HL-60 (cell line): Measurements from ENCODE around the gene CIB4.

Experiments used
- DNase-seq, 2 experiments: peaks; one replicate each; pipeline ENCODE4 v3.0.0-alpha.2; 2010 to 2020; ENCODE audit warnings: low read depth in 1 of 2, low spot score in 1 of 2
- H3K27ac ChIP-seq: fragments of 250-450 bp; sonication (Bioruptor Pico); replicated peaks from 2 replicates; pipeline ENCODE4 v1.5.1; 2020; ENCODE audit warnings: mild to moderate bottlenecking, moderate library complexity
- H3K27me3 ChIP-seq: fragments of 250-450 bp; sonication (Bioruptor Pico); 2 replicates; pipeline ENCODE4 v1.5.1; 2021; ENCODE audit warnings: mild to moderate bottlenecking, moderate library complexity; ENCODE audit not compliant: insufficient read depth, poor library complexity, severe bottlenecking
- H3K4me3 ChIP-seq: replicated peaks from 2 replicates; pipeline ENCODE4 v1.5.1; 2011; ENCODE audit warnings: mild to moderate bottlenecking, control low read depth, low read length; ENCODE audit not compliant: insufficient read depth
- GABPA ChIP-seq: IDR thresholded peaks from 2 replicates; pipeline ENCODE4 v1.6.1; 2012; ENCODE audit warnings: low read depth
- POLR2AphosphoS5 ChIP-seq: IDR thresholded peaks from 2 replicates; pipeline ENCODE4 v1.6.1; 2012; ENCODE audit warnings: low read depth
- SPI1 ChIP-seq: IDR thresholded peaks from 2 replicates; pipeline ENCODE4 v1.6.1; 2012; ENCODE audit warnings: low read depth, mild to moderate bottlenecking, borderline replicate concordance
- TF ChIP-seq, protein P1 (sequence below): IDR thresholded peaks from one replicate; pipeline ENCODE4 v1.5.1; 2011; ENCODE audit warnings: low read length, control low read depth, inconsistent platforms; ENCODE audit not compliant: insufficient read depth
- TF ChIP-seq, protein P2 (sequence below): IDR thresholded peaks from 2 replicates; pipeline ENCODE4 v1.6.1; 2012; ENCODE audit warnings: low read depth; ENCODE audit not compliant: insufficient replicate concordance

Gene CIB4

DNA sequence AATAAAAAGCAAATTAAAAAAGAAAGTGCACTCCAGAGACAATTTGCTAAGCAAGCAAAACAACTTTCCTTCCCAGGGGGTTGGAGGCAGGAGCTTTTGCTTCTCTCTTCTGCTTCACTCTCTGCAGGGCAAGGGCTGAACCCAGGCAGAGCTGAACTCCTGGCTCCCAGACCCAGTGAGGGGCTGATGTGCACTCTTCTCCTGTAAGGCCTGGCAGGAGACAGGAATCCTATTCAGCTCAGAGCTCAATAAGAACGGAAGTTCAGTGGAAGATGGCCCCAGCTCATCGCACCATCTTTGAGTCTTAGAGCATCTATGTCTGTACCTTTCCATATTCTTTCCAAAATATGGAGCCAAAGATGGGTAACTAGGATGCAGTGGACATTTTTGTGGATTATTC, 29.1 kb downstream of the CIB4 start:
- Histone ChIP-seq H3K27ac (no peak overlapping the region), H3K4me3 (no peak overlapping the region), H3K27me3 (no peaks in the 10 kb centered on the region)
- no peak for DNase-seq
- TF ChIP-seq GABPA: no peak
- TF ChIP-seq, protein P1, sequence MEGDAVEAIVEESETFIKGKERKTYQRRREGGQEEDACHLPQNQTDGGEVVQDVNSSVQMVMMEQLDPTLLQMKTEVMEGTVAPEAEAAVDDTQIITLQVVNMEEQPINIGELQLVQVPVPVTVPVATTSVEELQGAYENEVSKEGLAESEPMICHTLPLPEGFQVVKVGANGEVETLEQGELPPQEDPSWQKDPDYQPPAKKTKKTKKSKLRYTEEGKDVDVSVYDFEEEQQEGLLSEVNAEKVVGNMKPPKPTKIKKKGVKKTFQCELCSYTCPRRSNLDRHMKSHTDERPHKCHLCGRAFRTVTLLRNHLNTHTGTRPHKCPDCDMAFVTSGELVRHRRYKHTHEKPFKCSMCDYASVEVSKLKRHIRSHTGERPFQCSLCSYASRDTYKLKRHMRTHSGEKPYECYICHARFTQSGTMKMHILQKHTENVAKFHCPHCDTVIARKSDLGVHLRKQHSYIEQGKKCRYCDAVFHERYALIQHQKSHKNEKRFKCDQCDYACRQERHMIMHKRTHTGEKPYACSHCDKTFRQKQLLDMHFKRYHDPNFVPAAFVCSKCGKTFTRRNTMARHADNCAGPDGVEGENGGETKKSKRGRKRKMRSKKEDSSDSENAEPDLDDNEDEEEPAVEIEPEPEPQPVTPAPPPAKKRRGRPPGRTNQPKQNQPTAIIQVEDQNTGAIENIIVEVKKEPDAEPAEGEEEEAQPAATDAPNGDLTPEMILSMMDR: no peak
- TF ChIP-seq POLR2AphosphoS5: no peak
- TF ChIP-seq SPI1: no peak
- TF ChIP-seq, protein P2, sequence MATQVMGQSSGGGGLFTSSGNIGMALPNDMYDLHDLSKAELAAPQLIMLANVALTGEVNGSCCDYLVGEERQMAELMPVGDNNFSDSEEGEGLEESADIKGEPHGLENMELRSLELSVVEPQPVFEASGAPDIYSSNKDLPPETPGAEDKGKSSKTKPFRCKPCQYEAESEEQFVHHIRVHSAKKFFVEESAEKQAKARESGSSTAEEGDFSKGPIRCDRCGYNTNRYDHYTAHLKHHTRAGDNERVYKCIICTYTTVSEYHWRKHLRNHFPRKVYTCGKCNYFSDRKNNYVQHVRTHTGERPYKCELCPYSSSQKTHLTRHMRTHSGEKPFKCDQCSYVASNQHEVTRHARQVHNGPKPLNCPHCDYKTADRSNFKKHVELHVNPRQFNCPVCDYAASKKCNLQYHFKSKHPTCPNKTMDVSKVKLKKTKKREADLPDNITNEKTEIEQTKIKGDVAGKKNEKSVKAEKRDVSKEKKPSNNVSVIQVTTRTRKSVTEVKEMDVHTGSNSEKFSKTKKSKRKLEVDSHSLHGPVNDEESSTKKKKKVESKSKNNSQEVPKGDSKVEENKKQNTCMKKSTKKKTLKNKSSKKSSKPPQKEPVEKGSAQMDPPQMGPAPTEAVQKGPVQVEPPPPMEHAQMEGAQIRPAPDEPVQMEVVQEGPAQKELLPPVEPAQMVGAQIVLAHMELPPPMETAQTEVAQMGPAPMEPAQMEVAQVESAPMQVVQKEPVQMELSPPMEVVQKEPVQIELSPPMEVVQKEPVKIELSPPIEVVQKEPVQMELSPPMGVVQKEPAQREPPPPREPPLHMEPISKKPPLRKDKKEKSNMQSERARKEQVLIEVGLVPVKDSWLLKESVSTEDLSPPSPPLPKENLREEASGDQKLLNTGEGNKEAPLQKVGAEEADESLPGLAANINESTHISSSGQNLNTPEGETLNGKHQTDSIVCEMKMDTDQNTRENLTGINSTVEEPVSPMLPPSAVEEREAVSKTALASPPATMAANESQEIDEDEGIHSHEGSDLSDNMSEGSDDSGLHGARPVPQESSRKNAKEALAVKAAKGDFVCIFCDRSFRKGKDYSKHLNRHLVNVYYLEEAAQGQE: no peak

DNA sequence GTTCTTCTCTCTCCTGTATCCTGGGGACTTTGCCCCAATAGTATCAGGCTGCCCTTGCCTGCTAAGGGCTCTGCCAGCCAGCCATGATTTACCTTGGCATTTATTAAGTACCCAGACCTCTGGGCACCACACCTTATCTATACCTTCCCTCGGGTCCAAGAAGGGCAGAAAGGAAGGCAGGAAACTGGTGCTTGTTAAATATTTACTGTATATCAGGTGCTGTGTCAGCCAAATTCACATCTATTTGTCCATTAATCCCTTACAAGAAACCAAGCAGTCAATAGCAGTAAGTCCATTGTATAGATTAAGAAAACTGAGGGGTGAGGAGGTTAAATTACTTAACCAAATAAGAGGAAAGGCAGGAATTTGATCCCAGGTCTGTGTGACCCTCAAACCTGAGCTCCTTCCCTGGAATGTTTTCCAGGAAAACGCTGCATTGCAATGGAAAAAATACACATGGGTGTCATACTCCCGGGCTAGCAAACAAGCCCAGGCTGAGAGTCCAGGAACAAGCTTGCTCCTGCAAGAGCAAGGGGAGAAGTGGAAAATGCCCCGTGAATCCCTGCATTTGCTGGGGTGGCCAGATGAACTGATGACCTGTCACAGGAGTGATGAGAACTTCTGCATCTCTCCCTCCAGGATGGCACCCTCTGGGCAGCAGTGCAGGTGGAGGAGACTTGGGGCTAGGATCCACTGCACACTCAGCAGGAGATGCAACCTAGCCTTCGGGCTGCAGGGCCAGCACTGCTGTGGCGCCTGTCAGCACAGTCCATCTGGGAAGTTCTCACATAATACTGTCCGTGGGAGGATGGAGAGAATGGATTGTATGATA, 30.4 kb downstream of the CIB4 start:
- no peaks in the 10 kb centered on the region for H3K27me3 ChIP-seq
- TF ChIP-seq SPI1 (no peak), POLR2AphosphoS5 (no peak), GABPA (no peak)
- TF ChIP-seq, protein P2: no peak
- TF ChIP-seq, protein P1: no peak
- no peak overlapping the region for H3K27ac ChIP-seq
- DNase-seq: no peak
- no peak overlapping the region for H3K4me3 ChIP-seq

DNA sequence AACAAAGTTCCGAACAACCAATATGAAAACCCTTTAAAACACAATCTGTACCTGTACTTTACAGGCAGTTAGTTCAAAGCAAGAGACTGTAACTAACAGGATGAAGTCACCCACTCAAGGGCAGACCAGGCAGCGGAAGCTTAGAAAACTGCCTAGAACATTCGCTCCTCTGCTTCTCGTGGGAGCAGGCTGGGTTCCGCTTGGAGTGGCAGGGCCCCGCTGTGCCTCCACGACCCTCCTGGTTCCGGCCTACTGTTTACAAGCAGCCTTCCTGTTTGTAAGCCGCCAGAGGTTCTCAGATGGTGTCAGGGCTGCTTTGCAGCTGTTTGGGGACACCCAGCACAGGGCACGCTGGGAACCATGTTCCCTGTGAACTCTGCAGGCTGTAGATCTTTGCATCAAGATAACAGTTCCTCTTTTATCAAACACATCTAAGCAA, 31.3 kb downstream of the CIB4 start:
- DNase-seq: peak in 1 of 2 experiments; percentile 44
- Histone ChIP-seq H3K27ac (no peak overlapping the region), H3K27me3 (no peaks in the 10 kb centered on the region), H3K4me3 (no peak overlapping the region)
- TF ChIP-seq, protein P1: no peak
- TF ChIP-seq GABPA: no peak
- TF ChIP-seq SPI1: peak; percentile 83
